Measurements from ENCODE around the gene SECISBP2. TPM values are rescaled to one million over a fixed set of nuclear protein-coding genes. Genes with fewer than 3 reads are reported as not detected.
A peak's percentile ranks its signal among the peaks of the same experiment; 100 is the strongest.
"Not testable (repeated sequence)": the region's sequence is repeated elsewhere in the genome, so short reads cannot be mapped to it uniquely, and the experiment has no call there.

The SECISBP2 gene
- total RNA-seq, 1 donor from 2014 or later: 48.6 TPM

DNA sequence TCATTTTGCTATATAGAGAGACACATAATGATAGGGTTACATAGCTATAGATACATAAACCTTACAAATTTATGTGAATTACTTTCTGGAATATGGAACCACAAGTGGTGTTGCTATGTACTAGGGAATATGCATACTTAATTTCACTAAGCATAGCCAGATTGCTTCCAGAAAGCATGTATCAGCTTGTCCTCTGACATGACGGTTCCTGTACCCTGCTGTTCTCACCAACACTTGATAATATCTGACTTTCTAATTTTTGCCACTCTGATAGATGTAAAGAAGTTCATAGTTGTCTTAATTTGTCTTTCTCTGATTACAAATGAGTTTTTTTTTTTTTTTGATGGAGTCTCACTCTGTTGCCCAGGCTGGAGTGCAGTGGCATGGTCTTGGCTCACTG lies 25.3 kb upstream of the SECISBP2 start:
- intact Hi-C loops (cut with micrococcal nuclease): no loop called here
- DNase-seq: no peak
- Mint-ChIP-seq H3K4me1 (no peaks in the 10 kb centered on the region), H3K27ac (no peak overlapping the region), H3K36me3 (ENCODE audit: low read depth) (no peaks in the 10 kb centered on the region), H3K4me3 (no peak overlapping the region), H3K27me3 (peaks cover 10% of the 10 kb centered on the region), H3K9me3 (peaks cover 8% of the 10 kb centered on the region)

DNA sequence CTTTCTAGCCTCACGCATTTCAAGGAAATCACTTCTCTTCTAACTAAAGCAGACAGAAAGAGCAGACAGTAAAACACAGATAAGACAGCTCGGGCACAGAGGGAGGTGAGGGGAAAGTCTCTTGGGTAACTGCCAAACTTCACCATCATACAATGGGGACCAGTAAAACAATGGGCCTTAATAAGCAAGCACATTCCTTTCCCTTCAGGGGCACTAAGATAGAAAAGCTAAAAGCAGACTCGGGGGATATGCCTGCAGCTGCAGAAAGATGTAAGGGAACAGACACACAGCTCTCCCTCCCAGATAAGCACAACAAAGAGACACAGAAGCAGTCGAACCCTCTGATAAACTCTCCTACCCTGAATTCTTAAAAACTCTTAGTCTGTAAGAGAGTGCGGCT lies 22.9 kb upstream of the SECISBP2 start:
- H3K36me3 Mint-ChIP-seq (ENCODE audit: low read depth): no peaks in the 10 kb centered on the region
- no peak overlapping the region for H3K27ac Mint-ChIP-seq
- H3K27me3 Mint-ChIP-seq: peaks cover 12% of the 10 kb centered on the region
- peak; percentile 39 for DNase-seq
- no peak overlapping the region for H3K4me3 Mint-ChIP-seq
- H3K4me1 Mint-ChIP-seq: no peaks in the 10 kb centered on the region
- H3K9me3 Mint-ChIP-seq: peaks cover 8% of the 10 kb centered on the region
- intact Hi-C loops (cut with micrococcal nuclease): no loop called here

DNA sequence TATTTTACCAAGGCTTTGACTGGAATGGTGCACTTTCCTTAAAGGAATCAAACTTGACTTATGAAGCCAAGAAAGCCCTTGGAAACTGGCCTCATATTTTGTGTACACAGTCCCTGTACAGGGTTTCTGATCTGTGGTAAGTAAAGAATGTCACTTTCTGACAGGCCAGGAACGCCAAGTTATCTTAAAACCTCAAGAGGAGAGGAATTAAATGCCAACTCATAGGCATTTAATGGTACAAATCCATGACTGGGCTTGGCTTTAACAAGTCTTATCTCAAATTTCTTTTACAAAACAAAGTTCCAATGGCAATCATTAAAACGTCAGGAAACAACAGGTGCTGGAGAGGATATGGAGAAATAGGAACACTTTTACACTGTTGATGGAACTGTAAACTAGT lies 16.3 kb upstream of the SECISBP2 start:
- H3K27me3 Mint-ChIP-seq; H3K4me1 Mint-ChIP-seq; H3K36me3 Mint-ChIP-seq (ENCODE audit: low read depth); intact Hi-C loops (cut with micrococcal nuclease); H3K27ac Mint-ChIP-seq; H3K9me3 Mint-ChIP-seq; H3K4me3 Mint-ChIP-seq: not testable (repeated sequence)
- peak; percentile 38 for DNase-seq

DNA sequence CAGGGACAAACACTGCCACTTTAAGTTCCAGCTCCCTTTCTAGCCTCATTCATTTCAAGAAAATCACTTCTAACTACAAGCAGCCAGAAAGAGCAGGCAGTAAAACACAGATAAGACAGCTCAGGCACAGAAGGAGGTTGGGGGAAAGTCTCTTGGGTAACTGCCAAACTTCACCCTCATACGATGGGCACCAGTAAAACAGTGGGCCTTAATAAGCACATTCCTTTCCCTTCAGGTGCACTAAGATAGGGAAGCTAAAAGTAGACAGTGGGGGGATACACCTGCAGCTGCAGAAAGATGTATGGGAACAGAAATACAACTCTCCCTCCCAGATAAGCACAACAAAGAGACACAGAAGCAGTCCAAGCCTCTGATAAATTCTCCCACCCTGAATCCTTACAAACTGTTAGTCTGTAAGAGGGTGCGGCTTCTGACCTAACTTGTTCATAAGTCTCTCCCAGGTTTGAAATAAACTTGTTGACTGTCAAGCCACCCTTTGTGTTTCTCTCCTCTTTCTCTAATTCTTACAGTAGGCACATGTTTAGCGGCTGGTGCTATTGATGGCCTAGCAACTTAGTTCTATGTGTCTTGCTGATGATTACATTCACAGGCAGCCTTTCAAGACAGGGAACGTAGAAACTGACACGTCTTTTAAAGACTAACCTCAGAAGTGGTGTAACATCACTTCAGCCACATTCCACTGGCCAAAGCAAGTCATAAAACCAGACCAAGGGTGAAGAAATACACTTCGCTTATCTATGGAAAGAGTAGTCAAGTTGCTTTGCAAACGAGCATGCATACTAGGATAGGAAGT lies 14.1 kb upstream of the SECISBP2 start:
- Mint-ChIP-seq H3K27ac (no peak overlapping the region), H3K27me3 (peaks cover 2% of the 10 kb centered on the region), H3K36me3 (ENCODE audit: low read depth) (peaks cover 9% of the 10 kb centered on the region), H3K4me1 (peaks cover 6% of the 10 kb centered on the region), H3K9me3 (no peaks in the 10 kb centered on the region), H3K4me3 (no peak overlapping the region)
- intact Hi-C loops (cut with micrococcal nuclease): no loop called here
- no peak for DNase-seq

DNA sequence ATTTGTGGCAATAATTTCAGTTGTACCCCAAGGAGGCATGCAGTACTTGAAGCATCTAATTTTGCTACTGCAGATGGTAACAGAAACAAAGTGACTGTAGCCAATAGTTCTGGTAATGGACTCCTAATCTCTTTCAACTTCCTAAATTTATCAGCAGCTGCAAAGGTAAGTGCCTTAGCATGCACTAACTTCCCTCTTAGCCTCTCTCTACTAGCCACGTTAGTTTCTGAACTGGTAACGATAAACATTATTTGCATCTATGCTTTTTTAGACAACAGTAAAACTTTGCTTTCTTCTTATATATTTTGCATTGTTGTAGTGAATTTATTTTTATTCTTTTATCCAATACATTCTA lies 13.5 kb upstream of the SECISBP2 start:
- intact Hi-C loops (cut with micrococcal nuclease): no loop called here
- no peaks in the 10 kb centered on the region for H3K9me3 Mint-ChIP-seq
- H3K4me3 Mint-ChIP-seq: no peak overlapping the region
- H3K4me1 Mint-ChIP-seq: peaks cover 6% of the 10 kb centered on the region
- no peak for DNase-seq
- peaks cover 9% of the 10 kb centered on the region for H3K36me3 Mint-ChIP-seq (ENCODE audit: low read depth)
- H3K27ac Mint-ChIP-seq: no peak overlapping the region
- H3K27me3 Mint-ChIP-seq: peaks cover 2% of the 10 kb centered on the region

DNA sequence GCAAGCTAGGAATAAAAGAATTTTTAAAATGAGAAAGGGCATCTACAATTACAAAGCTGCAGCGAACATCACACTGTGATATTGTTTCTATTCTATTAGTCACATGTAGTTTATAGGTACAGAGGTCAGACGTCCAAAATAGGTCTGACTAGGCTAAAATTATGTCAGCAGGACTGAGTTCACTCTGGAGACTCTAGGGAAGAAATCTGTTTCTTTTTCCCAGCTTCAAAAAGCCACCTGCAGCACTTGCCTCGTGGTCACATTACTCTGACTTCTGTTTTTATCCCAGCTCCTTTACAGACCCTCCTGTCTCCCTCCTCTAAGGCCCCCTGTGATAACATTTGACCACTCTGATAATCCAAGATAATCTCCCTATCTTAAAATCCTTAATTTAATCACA lies 12.4 kb upstream of the SECISBP2 start:
- Mint-ChIP-seq H3K4me3 (no peak overlapping the region), H3K27ac (no peak overlapping the region), H3K9me3 (no peaks in the 10 kb centered on the region), H3K27me3 (peaks cover 5% of the 10 kb centered on the region), H3K4me1 (peaks cover 11% of the 10 kb centered on the region), H3K36me3 (ENCODE audit: low read depth) (peaks cover 13% of the 10 kb centered on the region)
- no peak for DNase-seq
- intact Hi-C loops (cut with micrococcal nuclease): no loop called here

DNA sequence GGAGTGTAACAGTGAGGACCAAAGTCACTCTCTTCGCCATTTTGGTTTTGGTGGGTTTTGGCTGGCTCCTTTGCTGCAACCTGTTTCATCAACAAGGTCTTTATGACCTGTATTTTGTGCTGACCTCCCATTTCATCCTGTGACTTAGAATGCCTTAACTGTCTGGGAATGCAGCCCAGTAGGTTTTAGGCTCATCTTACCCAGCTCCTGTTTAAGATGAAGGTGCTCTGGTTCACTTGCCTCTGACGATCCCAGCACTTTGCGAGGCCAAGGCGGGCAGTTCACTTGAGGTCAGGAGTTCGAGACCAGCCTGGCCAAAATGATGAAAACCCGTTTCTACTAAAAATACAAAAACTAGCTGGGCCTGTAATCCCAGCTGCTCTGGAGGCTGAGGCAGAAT lies 9.1 kb upstream of the SECISBP2 start:
- Mint-ChIP-seq H3K4me1 (peaks cover 19% of the 10 kb centered on the region), H3K27me3 (peaks cover 4% of the 10 kb centered on the region), H3K36me3 (ENCODE audit: low read depth) (peaks cover 32% of the 10 kb centered on the region), H3K27ac (peak overlapping the region; percentile 100), H3K9me3 (no peaks in the 10 kb centered on the region), H3K4me3 (peak overlapping the region; percentile 94)
- DNase-seq: peak; percentile 55
- intact Hi-C loops (cut with micrococcal nuclease): no loop called here

DNA sequence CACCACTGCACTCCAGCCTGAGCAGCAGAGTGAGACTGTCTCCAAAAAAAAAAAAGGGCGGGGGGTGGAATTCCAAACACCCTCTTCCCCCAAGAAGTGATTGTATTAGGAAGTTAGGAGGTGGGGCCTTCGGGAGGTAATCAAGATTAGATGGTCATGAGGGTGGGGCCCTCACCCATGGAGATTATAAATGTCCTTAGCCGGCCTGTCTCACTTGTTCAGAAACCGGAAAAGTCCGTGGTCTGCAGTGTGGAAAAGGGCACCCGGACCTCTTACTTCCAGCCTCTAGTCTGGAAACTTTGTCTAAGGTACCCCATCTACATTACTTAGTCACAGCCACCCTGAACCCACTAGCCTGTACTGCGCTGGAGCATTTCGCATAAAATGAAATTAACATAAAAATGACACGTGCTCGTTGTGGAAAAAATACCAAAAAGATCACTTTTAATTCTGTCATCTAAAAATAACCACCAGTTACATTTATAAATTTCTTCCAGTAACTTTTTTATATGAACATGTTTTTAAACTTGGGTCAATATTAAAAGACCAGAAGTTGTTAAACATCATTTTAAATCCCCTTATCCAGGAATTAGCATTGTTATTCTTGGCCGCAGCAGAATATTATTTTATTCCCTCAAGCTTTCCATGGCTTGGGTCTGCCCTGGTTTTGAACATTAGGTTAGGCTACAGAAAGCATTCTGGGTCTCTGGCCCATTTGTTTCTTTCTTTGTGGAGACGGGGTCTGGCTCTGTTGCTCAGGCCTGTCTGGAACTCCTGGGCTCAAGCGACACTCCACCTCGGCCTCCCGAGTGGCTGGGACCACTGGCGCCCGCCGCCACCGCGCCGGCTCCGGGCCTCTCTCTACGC lies 8.5 kb upstream of the SECISBP2 start:
- peak overlapping the region; percentile 100 for H3K27ac Mint-ChIP-seq
- DNase-seq: peak; percentile 61
- no peaks in the 10 kb centered on the region for H3K9me3 Mint-ChIP-seq
- H3K27me3 Mint-ChIP-seq: peaks cover 4% of the 10 kb centered on the region
- H3K36me3 Mint-ChIP-seq (ENCODE audit: low read depth): peaks cover 38% of the 10 kb centered on the region
- H3K4me3 Mint-ChIP-seq: peak overlapping the region; percentile 94
- intact Hi-C loops (cut with micrococcal nuclease): loop anchor here (1.0 to 10.0 kb wide), 5 partner anchors 8 to 435 kb away; partner anchors contain the start of gene SECISBP2
- peaks cover 26% of the 10 kb centered on the region for H3K4me1 Mint-ChIP-seq

DNA sequence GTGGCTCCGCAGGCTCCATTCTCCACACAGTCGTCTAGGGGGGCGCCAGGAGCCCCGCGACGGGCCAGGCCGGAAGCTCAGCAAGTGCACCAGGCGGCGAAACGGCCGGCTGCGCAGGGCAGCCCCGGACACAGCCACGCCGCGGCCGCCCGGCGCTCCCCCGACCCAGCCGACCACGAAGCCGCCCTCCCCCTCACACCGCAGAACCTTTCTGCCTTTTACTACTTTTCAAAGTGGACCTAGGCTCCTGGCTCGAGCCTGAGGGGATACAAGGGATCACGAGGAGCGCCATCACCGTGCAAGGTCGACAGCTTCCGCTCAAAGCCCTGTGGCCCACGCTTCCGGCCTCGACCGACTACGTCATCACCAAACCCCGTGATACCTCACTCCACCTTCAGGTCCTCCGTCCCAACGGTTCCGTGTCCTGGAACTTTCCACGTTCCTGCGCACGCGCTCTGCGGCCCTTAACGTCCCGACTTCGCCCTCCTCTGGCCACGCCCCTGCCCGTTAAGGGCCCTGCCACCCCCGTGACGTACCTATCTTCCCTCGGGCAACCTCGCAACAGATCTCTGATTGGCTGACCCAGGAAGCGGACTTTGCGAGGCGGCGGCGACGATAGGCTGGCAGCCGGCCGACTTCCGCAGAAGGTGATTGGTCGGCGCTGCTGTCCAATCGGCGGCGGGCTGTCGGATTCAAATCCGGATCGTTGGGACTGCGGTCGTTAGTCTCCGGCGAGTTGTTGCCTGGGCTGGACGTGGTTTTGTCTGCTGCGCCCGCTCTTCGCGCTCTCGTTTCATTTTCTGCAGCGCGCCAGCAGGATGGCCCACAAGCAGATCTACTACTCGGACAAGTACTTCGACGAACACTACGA lies 7.6 kb upstream of the SECISBP2 start, which contains the start of gene CKS2:
Gene CKS2, plus strand, starts transcription at position 721 of the 871 bp plus-strand sequence. Its CDS starts 98 bp downstream, at position 819.
- peak; percentile 100 for DNase-seq
- Mint-ChIP-seq H3K9me3 (no peaks in the 10 kb centered on the region), H3K36me3 (ENCODE audit: low read depth) (peaks cover 44% of the 10 kb centered on the region), H3K4me1 (peaks cover 30% of the 10 kb centered on the region), H3K27me3 (peaks cover 4% of the 10 kb centered on the region), H3K27ac (peak within 1 kb of the TSS; percentile 100), H3K4me3 (peak within 1 kb of the TSS; percentile 94)
- intact Hi-C loops (cut with micrococcal nuclease): loop anchor here (1.0 to 10.0 kb wide), 5 partner anchors 8 to 434 kb away; partner anchors contain the start of gene SECISBP2

DNA sequence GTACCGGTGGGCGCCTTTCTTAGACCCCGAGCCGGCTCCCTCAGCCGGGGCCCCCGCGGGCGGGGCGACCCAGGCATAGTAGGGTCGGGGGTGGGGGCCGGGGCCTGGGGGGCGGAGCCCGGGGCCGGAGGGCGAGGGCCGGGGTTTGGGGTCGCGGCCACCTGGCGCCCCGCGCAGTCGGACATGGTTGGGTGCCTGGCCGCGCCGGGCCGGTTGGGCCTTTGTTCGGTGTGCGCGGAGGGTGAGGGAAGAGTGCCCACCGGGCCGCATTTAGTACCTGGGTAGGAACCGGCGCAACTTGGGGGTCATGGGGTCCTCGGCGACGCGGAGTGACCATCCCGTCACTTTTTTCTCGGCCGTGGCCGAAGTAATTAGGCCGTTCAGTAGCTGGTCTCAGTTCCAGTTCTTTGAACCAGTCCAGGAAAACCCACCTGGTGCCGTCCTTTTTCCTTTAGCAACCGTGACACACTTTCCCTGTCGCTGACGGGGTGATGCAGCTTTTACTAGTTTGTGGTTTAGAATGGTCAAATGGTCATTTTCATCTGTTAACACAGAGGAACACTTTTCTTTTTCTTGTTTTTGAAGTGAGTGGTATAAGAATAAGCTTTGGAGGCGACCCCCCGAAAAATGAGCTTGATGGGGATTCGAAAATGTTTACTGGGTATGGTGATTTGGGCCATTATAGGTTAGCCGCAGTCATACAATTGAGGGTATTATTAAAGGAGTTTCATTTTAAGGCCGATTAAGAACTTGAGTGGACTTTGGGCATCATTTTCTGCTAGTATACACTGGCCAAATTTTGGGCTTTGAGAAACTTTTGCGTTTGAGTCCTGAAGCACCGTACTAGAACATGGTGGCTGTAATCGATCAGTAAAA lies 6.7 kb upstream of the SECISBP2 start:
- Mint-ChIP-seq H3K4me1 (peaks cover 33% of the 10 kb centered on the region), H3K27ac (peak overlapping the region; percentile 100), H3K9me3 (no peaks in the 10 kb centered on the region), H3K4me3 (peak overlapping the region; percentile 94), H3K27me3 (peaks cover 4% of the 10 kb centered on the region), H3K36me3 (ENCODE audit: low read depth) (peaks cover 51% of the 10 kb centered on the region)
- intact Hi-C loops (cut with micrococcal nuclease): loop anchor here (10.0 kb wide), 4 partner anchors 153 to 433 kb away; no protein-coding TSS in a partner anchor
- DNase-seq: no peak

DNA sequence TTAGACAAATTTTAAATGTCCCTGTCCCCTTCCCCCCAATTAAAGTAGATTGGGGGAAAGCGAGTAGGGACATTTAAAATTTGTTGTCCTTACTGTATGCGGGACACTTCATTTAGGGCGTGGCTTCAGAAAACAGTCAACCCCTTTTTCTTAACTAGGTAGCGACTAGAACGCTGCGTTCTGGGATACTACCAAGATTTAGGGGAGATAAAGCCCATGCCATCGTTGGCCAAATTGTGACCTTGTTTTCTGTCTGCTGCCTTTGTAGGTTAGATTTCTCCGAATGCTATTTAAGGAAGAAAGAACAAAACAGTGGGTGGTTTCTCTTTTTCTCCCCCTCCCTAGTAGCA lies 6.1 kb upstream of the SECISBP2 start:
- intact Hi-C loops (cut with micrococcal nuclease): loop anchor here (10.0 kb wide), 4 partner anchors 153 to 433 kb away; no protein-coding TSS in a partner anchor
- H3K9me3 Mint-ChIP-seq: no peaks in the 10 kb centered on the region
- peak overlapping the region; percentile 63 for H3K27ac Mint-ChIP-seq
- peak overlapping the region; percentile 94 for H3K4me3 Mint-ChIP-seq
- H3K27me3 Mint-ChIP-seq: peaks cover 4% of the 10 kb centered on the region
- H3K36me3 Mint-ChIP-seq (ENCODE audit: low read depth): peaks cover 57% of the 10 kb centered on the region
- peaks cover 38% of the 10 kb centered on the region for H3K4me1 Mint-ChIP-seq
- DNase-seq: peak; percentile 78

DNA sequence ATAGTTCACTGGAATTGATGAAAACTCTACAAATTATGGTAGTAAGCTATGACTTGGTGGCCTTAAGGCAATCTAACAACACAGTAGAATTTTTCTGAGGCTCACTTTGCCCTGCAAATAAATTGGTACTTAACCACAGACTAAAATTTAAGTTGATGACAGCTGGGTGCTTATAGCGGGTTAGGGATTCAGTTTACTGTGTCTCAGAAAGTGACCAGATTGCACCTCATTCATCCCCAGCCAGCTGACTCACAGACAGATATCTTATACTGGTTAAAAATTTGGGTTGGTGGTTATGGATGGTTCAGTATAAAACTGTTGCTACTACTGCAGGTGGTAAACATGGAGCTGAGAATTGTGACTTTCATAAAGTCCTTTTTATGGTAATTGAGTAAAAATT lies 4.5 kb upstream of the SECISBP2 start:
- intact Hi-C loops (cut with micrococcal nuclease): loop anchor here (10.0 kb wide), 4 partner anchors 151 to 431 kb away; no protein-coding TSS in a partner anchor
- Mint-ChIP-seq H3K27ac (peak overlapping the region; percentile 73), H3K4me3 (peak overlapping the region; percentile 94), H3K9me3 (no peaks in the 10 kb centered on the region), H3K36me3 (ENCODE audit: low read depth) (peaks cover 59% of the 10 kb centered on the region), H3K27me3 (peaks cover 4% of the 10 kb centered on the region), H3K4me1 (peaks cover 45% of the 10 kb centered on the region)
- DNase-seq: peak; percentile 60
